RCC 7860 (cell line): ENCODE results near the gene MT1G.
"Not testable (repeated sequence)": the region's sequence is repeated elsewhere in the genome, so short reads cannot be mapped to it uniquely, and the experiment has no call there.

Experiments used
- DNase-seq: peaks from one replicate; pipeline ENCODE4 v3.0.0-alpha.2; 2015; ENCODE audit warnings: low spot score
- FAIRE-seq: peaks from 2 replicates; lab custom pipeline; 2012; peaks lifted over from hg19 to GRCh38; lab: Jason Lieb, UNC

MT1G gene

GRCh38 chr16:56667581-56668571, at the start of gene MT1G:
MT1G (minus strand) TSS chr16:56668065; CDS start chr16:56667993, 72 bp downstream.
- FAIRE-seq, result no peak
- DNase-seq, result no peak

- FAIRE-seq, DNase-seq: not testable (repeated sequence)
Observed at GRCh38 chr16:56717532-56717931, 49.7 kb upstream of the MT1G start.

- FAIRE-seq (no peak), DNase-seq (no peak)
Observed at GRCh38 chr16:56716761-56717160, 48.9 kb upstream of the MT1G start.

GRCh38 chr16:56715126-56715525, 47.3 kb upstream of the MT1G start:
- DNase-seq, result no peak
- no peak for FAIRE-seq

GRCh38 chr16:56713794-56714193, 45.9 kb upstream of the MT1G start:
- DNase-seq (no peak), FAIRE-seq (no peak)

GRCh38 chr16:56711862-56712261, 44.0 kb upstream of the MT1G start:
- DNase-seq (no peak), FAIRE-seq (no peak)

GRCh38 chr16:56710181-56710737, 42.4 kb upstream of the MT1G start:
- DNase-seq, result no peak
- FAIRE-seq, result no peak

- no peak for FAIRE-seq
Observed at GRCh38 chr16:56709443-56710040, 41.7 kb upstream of the MT1G start.

GRCh38 chr16:56708525-56709442, 40.9 kb upstream of the MT1G start:
- FAIRE-seq (no peak), DNase-seq (no peak)

More at GRCh38 chr16:56709443-56710040, 41.7 kb upstream of the MT1G start:
- no peak for DNase-seq

- DNase-seq (no peak), FAIRE-seq (no peak)
Observed at GRCh38 chr16:56702836-56703235, 35.0 kb upstream of the MT1G start.

GRCh38 chr16:56701534-56701933, 33.7 kb upstream of the MT1G start:
- DNase-seq, result no peak
- FAIRE-seq, result no peak

- FAIRE-seq, result no peak
- no peak for DNase-seq
Observed at GRCh38 chr16:56700631-56701030, 32.8 kb upstream of the MT1G start.

GRCh38 chr16:56700195-56700594, 32.3 kb upstream of the MT1G start:
- FAIRE-seq, result no peak
- DNase-seq, result no peak

- no peak for DNase-seq
- no peak for FAIRE-seq
Observed at GRCh38 chr16:56697456-56698155, 29.7 kb upstream of the MT1G start.

GRCh38 chr16:56695246-56695645, 27.4 kb upstream of the MT1G start:
- FAIRE-seq (no peak), DNase-seq (no peak)

- DNase-seq, result peak; percentile 73
- peak; percentile 38 for FAIRE-seq
Observed at GRCh38 chr16:56691885-56692284, 24.0 kb upstream of the MT1G start.

- FAIRE-seq, result no peak
- no peak for DNase-seq
Observed at GRCh38 chr16:56690420-56691122, 22.7 kb upstream of the MT1G start.

- FAIRE-seq (no peak), DNase-seq (no peak)
Observed at GRCh38 chr16:56689171-56689570, 21.3 kb upstream of the MT1G start.

- DNase-seq (no peak), FAIRE-seq (no peak)
Observed at GRCh38 chr16:56688762-56689161, 20.9 kb upstream of the MT1G start.
